AG04449 (cell line): ENCODE results near the gene CRTAC1.

Source experiments
- CTCF ChIA-PET: fragments of 350-600 bp; formaldehyde crosslinking; extraction: SDS; loops from one replicate; lab custom pipeline; 2021; ENCODE audit warnings: antibody characterized with exemption; lab: Yijun Ruan, JAX
- POLR2A ChIA-PET: fragments of 400-600, 350-600 bp; formaldehyde crosslinking; extraction: SDS; loops from one replicate; lab custom pipeline; 2020; ENCODE audit warnings: antibody characterized with exemption, inconsistent platforms; lab: Yijun Ruan, JAX
- DNase-seq: peaks from one replicate; pipeline ENCODE4 v3.0.0-alpha.2; 2010; ENCODE audit warnings: low read depth, low spot score
- H3K4me3 ChIP-seq: 2 replicates; pipeline ENCODE4 v1.5.1; 2011; ENCODE audit warnings: low read depth, mild to moderate bottlenecking, control low read depth, low read length
- TF ChIP-seq, protein P1 (sequence below): IDR thresholded peaks from one replicate; pipeline ENCODE4 v1.5.1; 2011; ENCODE audit warnings: mild to moderate bottlenecking, moderate library complexity, low read length, control low read depth, inconsistent platforms; ENCODE audit not compliant: insufficient read depth; ENCODE audit errors: missing control alignments

Gene CRTAC1

GRCh38 chr10:98000346-98000745, 30.1 kb downstream of the CRTAC1 start:
- ChIA-PET POLR2A (no interaction called here), CTCF (no interaction called here)
- H3K4me3 ChIP-seq, result no peak overlapping the region
- no peak for DNase-seq
- TF ChIP-seq, protein P1, sequence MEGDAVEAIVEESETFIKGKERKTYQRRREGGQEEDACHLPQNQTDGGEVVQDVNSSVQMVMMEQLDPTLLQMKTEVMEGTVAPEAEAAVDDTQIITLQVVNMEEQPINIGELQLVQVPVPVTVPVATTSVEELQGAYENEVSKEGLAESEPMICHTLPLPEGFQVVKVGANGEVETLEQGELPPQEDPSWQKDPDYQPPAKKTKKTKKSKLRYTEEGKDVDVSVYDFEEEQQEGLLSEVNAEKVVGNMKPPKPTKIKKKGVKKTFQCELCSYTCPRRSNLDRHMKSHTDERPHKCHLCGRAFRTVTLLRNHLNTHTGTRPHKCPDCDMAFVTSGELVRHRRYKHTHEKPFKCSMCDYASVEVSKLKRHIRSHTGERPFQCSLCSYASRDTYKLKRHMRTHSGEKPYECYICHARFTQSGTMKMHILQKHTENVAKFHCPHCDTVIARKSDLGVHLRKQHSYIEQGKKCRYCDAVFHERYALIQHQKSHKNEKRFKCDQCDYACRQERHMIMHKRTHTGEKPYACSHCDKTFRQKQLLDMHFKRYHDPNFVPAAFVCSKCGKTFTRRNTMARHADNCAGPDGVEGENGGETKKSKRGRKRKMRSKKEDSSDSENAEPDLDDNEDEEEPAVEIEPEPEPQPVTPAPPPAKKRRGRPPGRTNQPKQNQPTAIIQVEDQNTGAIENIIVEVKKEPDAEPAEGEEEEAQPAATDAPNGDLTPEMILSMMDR, result no peak

DNA sequence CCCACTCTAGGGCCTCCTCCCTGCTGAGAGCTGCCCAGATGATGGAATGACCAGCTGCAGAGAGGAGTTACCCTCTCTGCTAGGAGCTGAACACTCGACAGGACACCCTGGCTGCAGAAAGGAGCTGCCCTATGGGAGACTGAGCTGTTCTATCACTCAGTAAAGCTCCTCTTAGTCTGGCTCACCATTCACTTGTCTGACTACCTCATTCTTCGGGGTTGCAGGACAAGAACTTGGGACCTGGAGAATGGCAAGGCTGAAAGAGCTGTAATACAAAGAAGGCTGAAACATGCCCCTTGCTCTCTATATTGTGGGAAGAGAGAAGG, 30.5 kb downstream of the CRTAC1 start:
- ChIA-PET POLR2A (no interaction called here), CTCF (no interaction called here)
- no peak for DNase-seq
- no peak overlapping the region for H3K4me3 ChIP-seq
- TF ChIP-seq, protein P1, result no peak

DNA sequence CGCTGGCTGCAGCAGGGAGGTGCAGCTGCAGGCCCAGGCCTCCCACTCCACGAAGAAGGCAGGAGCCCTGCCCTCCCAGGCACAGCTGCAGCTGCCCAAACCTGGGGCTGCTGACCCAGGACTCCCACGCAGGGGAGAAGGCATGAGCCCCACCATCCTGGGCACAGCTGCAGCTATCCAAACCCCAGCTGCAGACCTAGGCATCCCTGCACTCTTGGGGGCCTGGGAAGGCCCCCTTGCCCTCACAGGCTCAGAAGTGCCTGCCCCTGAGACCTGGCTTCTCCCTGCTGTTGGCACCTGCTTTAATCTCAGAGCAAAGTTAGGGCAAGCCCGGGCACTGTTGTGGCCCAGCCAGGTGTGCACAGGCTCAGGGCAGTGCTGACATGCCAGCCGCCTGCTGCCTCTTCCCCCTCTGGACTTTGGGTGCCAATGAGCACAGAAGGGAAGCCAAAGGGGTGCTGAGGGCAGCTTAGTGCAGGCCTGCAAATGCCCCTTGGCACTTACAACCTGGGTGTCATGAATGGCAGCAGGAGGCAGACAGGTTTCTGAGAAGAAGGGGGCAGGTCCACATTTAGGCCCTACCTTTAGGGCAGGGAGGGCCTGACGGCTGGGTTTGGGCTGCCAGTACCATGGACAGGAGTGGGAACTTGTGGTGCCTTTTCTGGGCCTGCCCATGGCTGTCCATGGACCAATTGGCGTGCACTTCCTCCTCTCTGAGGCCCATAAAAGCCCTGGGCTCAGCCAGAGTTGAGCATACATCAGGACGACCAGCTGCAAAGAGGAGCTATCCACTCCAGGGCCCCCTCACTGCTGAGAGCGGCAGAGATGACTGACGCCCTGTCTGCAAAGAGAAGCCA, 31.1 kb downstream of the CRTAC1 start:
- ChIA-PET POLR2A (no interaction called here), CTCF (no interaction called here)
- DNase-seq, result no peak
- no peak overlapping the region for H3K4me3 ChIP-seq
- TF ChIP-seq, protein P1, result no peak

GRCh38 chr10:97991871-97992270, 38.5 kb downstream of the CRTAC1 start:
- ChIA-PET CTCF (interaction anchor here (0.6 kb wide), 1 partner anchor 1623 kb away, joined by 3 read pairs; no protein-coding TSS in a partner anchor), POLR2A (no interaction called here)
- H3K4me3 ChIP-seq, result no peak overlapping the region
- no peak for DNase-seq
- TF ChIP-seq, protein P1, result no peak

DNA sequence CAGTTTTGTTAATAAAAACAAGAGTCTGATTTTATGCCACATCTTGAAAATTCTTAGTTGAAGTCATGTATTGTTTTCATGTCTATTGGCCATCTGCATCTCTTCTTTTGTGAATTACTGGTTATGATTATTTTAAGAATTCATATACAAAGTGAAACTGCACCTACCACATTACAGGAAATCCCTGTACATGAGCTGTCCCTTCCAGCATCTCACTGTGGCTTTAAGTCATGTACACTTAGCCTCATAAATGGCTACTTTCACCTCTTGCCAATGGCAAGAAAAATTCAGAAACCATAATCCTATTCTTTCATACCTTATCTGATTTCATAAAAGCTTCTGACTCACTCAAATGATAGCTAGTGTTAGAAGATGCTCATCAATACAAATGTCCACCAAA, 48.6 kb downstream of the CRTAC1 start:
- no peak overlapping the region for H3K4me3 ChIP-seq
- POLR2A ChIA-PET, result no interaction called here

DNA sequence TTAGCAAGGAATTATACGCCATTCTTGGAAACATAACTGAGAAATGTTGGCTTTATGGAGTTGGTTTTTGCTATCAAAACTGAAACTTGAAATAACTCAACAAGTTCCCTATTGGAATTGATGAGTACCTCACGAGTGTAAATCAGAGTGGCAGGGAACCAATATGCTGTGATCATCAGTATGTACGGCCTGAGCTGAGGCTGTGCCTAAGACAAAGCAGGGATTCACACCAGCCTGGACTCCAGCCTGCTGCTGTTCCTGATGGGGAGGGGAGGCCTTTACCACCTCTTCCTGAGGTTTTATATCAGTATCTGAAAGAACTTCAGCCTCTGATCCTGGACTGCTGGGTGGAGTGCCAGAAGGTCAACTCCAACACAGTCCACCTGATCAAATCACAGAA, 52.7 kb downstream of the CRTAC1 start:
- CTCF ChIA-PET, result interaction anchor here (1.5 kb wide), 1 partner anchor 69 kb away, joined by 3 read pairs; no protein-coding TSS in a partner anchor
- TF ChIP-seq, protein P1, result no peak
- H3K4me3 ChIP-seq, result no peak overlapping the region
- POLR2A ChIA-PET, result no interaction called here
- DNase-seq, result no peak

More for the DNA sequence above, 48.6 kb downstream of the CRTAC1 start:
- DNase-seq, result no peak
- CTCF ChIA-PET, result no interaction called here
- TF ChIP-seq, protein P1, result no peak
